Ramos (cell line): ENCODE data around the gene EPHA6.
"Not testable (repeated sequence)": the region's sequence is repeated elsewhere in the genome, so short reads cannot be mapped to it uniquely, and the experiment has no call there.

Source experiments
- in situ Hi-C: fragments of 300-500 bp; cut with MboI; formaldehyde crosslinking; loops from one replicate; pipeline ENCODE4 v1.14.3; 2022; ENCODE audit warnings: low sequenced_read_pairs; ENCODE audit not compliant: unreplicated experiment

The EPHA6 gene

DNA sequence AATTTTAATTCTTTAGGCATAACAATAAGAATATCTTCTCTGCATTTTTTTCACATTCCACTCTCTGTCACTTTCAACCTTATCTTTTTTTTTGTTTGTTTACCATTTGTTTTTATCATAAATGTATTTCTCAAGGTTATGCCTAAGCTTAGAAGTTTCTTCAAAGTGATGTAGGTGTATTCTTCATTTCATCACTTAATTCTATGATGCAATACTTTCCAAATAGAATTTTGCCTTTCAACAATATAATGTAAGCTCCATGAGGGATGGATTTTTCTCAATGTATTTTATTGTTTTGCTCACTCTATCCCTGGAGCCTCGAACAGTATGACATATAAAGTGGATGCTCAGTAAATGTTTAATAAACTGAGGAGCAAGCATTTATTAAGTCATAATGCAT, 444.9 kb downstream of the EPHA6 start:
- in situ Hi-C loops, result no loop called here

GRCh38 chr3:97264180-97264579, 449.8 kb downstream of the EPHA6 start:
- in situ Hi-C loops, result no loop called here

- in situ Hi-C loops, result no loop called here
Observed at GRCh38 chr3:97265237-97266005, 451.0 kb downstream of the EPHA6 start.

DNA sequence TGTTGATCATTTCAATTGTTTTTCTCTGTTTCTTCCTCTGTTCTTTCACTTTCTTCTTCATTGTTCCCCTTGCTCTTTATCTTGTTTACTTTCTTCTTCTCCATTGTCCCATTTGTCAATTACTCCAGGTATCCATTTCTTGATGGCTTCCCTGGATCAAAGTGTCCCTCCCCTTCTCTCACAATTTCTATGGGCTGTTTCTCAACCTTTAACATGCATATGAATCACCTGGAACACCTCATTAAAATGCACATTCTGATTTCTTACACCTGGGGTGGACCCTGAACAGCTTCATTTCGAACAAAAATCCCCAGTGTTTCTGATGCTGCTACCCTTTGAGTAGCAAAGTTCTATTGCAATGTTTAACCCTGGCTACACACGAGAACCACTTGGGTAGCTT, 454.8 kb downstream of the EPHA6 start:
- in situ Hi-C loops, result no loop called here

DNA sequence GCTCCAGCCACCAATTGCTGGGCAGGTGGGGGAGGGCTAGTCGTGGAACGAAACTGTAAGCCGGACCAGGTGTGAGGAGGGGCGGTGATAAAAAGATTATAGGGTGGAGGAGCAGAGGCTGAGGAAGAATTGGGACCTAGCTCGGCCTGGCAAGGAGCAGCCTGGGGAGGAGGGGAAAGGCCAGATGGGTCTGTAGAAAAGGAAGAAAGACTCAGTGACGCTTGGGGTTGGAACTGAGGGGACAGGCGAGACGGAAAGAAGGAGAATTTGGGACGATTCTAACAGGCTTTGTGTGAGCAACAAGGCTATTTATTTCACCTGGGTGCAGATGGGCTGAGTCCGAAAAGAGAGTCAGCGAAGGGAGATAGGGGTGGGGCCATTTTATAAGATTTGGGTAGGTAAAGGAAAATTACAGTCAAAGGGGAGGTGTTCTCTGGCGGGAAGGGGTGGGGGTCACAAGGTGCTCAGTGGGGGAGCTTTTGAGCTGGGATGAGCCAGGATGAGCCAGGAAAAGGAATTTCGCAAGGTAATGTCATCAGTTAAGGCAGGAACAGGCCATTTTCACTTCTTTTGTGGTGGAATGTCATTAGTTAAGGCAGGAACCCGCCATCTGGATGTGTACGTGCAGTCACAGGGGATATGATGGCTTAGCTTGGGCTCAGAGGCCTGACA, 462.6 kb downstream of the EPHA6 start:
- in situ Hi-C loops, result not testable (repeated sequence)

- in situ Hi-C loops, result no loop called here
Observed at GRCh38 chr3:97277708-97278107, 463.3 kb downstream of the EPHA6 start.

DNA sequence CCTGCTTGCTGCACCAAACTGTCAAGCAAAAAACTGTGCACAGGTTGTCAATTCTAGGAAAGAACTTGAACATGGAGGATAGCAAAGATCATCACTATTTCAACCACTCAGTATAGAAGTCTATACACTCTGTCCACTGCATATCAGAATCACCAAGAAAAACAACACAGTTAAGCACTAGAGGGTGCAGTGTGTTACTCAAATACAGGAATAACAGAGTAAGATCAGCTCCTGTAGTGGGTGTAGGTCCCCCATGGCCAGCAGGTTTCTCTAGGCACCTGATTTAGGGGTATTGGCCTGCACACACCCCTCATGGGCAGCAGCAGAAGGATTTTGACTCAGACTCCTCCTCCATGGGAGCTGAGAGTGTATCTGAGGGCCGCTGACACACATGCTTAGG, 464.1 kb downstream of the EPHA6 start:
- in situ Hi-C loops, result no loop called here

GRCh38 chr3:97291901-97292300, 477.5 kb downstream of the EPHA6 start:
- in situ Hi-C loops, result no loop called here

DNA sequence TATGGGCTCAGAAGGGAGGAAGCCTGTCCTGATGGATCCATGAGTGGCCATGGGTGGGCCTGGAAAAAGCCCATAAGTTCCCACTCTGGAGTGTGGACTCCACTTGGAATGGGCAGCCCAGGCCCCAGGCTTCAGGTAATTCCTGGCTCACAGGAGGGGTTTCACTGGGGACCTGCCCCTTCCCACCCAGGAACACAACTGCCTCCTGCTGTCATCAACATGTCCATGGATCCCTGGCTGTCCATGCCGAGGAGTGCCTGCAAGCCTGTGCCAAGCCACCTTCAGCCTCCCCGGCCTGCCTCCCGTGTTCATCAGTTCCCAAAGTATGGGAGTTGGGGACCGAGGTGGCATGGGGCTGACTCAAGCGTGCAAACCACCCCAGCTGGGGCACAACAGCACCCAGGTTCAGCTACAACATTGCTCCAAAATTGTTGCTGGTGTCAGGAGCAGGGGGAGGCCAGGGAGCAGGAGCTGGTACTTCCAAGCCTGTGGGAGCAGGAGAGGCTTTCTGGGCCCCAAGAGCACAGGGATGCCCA, 479.3 kb downstream of the EPHA6 start:
- in situ Hi-C loops, result no loop called here

GRCh38 chr3:97297032-97297431, 482.6 kb downstream of the EPHA6 start:
- in situ Hi-C loops, result no loop called here

- in situ Hi-C loops, result no loop called here
Observed at GRCh38 chr3:97301114-97301513, 486.7 kb downstream of the EPHA6 start.

- in situ Hi-C loops, result no loop called here
Observed at GRCh38 chr3:97306226-97306625, 491.8 kb downstream of the EPHA6 start.

DNA sequence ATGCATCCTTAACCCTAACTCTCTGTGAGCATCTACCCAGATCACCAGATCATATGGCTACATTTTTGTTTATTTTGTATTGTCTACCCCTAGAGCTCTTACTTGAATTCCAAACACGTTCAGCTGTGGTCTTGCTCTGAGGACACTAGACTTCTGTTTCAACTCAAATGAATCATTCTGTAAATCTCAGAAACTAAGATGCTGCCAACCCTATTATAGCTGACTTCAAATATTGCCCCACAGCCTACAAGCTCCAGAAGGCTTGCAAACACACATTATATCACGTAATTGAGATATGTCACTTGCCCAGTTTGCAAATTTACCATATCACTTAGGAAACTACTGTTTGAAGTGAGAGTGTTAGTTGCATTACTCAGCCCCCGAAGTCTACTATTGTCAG, 524.0 kb downstream of the EPHA6 start:
- in situ Hi-C loops, result no loop called here

DNA sequence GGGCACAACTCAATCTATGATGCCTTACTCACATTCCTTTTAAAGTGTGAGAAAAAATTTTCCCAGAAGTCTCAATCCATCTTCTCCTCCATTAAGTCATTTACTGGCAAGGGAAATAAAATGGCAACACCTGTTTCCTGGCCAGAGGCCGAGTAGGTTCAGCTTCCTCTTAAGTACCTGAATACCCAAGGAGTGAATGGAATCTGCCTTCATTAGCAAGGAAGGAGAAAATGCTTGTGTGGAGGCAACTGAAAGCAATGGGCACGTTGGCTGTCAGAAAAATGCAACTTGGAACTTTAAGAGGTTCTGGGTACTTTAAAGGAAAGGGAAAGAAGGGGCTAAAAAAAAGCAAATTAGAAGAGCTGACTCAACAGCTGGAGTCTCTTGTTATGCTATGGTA, 526.5 kb downstream of the EPHA6 start:
- in situ Hi-C loops, result no loop called here

GRCh38 chr3:97347780-97348179, 533.4 kb downstream of the EPHA6 start:
- in situ Hi-C loops, result no loop called here

DNA sequence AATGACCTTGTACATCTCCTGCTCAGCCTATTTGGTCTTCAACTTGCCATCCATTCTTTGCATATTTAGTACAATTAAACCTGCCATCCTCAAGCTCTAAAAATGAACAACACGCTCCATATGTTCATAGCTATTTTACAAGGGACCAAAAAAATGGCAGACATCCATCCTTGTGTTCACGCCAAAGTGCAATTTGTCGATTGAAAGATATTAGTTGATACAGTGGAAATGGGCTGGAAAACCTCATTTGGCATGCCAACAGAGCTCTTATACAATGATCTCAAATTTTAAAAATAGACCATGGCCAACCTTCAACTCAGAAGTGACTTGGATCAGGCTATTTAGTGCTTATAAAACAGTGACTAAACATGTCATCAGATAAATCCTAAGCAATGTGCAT, 536.6 kb downstream of the EPHA6 start:
- in situ Hi-C loops, result no loop called here

DNA sequence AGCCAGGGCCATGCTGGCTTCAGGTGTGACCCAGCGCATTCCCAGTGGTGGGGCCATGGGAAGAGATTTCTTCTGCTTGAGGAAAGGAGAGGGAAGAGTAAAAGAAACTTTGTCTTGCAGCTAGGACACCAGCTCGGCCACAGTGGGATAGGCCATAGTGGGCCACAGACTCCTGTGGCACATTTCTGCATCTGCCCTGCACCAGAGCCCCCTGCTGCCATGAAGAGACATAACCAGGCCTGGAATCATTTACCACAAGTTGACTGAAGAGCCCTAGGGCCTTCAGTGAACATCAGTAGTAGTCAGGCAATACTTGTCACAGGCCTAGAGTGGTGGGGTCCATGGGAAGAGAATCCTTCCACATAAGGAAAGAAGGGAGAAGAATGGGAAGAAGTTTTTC, 538.8 kb downstream of the EPHA6 start:
- in situ Hi-C loops, result no loop called here

DNA sequence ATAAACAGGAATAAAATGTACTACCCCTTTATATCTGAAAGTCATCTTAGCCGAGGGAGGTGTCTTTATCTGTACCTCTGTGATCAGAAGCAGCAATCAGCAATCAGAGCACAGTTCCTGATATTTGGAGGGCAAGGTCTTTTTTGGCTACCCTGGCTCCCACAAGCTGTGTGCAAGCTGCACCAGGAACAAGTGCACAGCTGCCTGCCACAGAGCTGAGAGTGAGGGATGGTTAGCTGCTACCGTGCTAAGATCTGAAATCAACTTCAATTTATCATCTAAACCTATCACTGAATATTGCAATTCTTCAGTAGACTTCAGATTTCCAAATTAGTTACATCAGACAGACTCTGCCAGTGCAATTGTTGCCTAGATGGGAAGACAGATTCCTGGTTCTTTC, 545.6 kb downstream of the EPHA6 start:
- in situ Hi-C loops, result no loop called here

- in situ Hi-C loops, result no loop called here
Observed at GRCh38 chr3:97360804-97361203, 546.4 kb downstream of the EPHA6 start.

GRCh38 chr3:97384583-97384982, 570.2 kb downstream of the EPHA6 start:
- in situ Hi-C loops, result no loop called here

GRCh38 chr3:97388774-97389173, 574.4 kb downstream of the EPHA6 start:
- in situ Hi-C loops, result no loop called here

- in situ Hi-C loops, result no loop called here
Observed at GRCh38 chr3:97389936-97390335, 575.5 kb downstream of the EPHA6 start.
